Cardiac septum (tissue), 1 donor: ENCODE measurements around the gene HMGCS2. TPM values are rescaled to one million over a fixed set of nuclear protein-coding genes. Genes with fewer than 3 reads are reported as not detected.
"Not testable (repeated sequence)": the region's sequence is repeated elsewhere in the genome, so short reads cannot be mapped to it uniquely, and the experiment has no call there.

Experiments
- DNase-seq: peaks from one replicate; pipeline ENCODE4 v3.0.0-alpha.2; 2020; ENCODE audit warnings: low spot score
- intact Hi-C: fragments of 100-400 bp; cut with DNase I; formaldehyde crosslinking; loops from one replicate; pipeline ENCODE4 v1.14.0; 2022
- total RNA-seq: library from RNA; stranded (reverse); fragmentation: NEBNext Ultra II Directional; extraction: Animal tissue kit (Norgen Biotek cat#: 25700); gene quantifications from one replicate; pipeline ENCODE4 v1.2.1, GENCODE V29; 2021
- donor health status: DM: no; HTN: no; CAD: no.

Gene HMGCS2
- total RNA-seq, 1 donor from 2014 or later: 0.38 TPM

GRCh38 chr1:119712342-119713038, 56.2 kb downstream of the HMGCS2 start:
- intact Hi-C loops: no loop called here
- DNase-seq: no peak

GRCh38 chr1:119711804-119712341, 56.8 kb downstream of the HMGCS2 start, which contains the start of gene PHGDH:
PHGDH (plus strand) TSS chr1:119711934; CDS start chr1:119712023, 89 bp downstream.
- DNase-seq: no peak
- intact Hi-C loops: no loop called here

- intact Hi-C loops, DNase-seq: not testable (repeated sequence)
Measured at GRCh38 chr1:119711356-119711803, 57.3 kb downstream of the HMGCS2 start.

- DNase-seq, intact Hi-C loops: not testable (repeated sequence)
Measured at GRCh38 chr1:119706599-119706998, 62.1 kb downstream of the HMGCS2 start.

DNA sequence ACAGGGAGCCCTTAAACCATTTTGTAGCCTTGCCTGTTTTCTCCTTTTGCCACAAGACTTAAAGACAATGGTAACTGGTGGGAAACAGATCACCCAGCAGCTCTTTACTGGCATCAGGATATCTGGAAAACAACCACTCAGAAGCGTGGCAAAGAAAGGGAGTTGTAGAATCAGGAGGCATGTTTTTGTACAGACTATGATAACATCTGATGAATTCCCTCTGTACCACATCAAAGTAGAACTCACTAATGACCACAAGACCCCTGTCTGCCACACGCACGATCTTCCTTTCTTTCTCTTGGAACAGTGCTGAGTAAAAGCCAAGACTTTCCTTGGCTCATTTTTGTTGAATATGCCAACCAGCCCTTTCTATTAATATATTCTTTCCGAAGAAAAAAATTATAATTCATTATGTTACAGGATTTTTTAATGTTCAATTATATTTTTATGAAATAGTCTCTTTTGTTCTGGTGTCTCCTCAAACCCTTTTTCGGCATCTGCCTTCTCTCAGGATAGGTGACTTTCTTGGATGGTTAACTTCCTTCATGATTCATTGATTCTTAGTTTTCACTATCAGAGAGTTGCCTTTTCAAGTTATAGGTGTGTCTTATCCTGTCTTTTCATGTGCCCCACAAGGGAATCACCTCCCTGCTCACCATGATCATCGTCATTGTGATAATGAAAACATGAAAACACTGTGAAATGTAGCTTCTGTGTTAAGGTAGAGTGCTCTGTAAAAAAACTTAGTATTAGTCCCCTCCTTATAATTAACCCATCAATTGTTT, 64.8 kb downstream of the HMGCS2 start:
- intact Hi-C loops: no loop called here
- DNase-seq: no peak

DNA sequence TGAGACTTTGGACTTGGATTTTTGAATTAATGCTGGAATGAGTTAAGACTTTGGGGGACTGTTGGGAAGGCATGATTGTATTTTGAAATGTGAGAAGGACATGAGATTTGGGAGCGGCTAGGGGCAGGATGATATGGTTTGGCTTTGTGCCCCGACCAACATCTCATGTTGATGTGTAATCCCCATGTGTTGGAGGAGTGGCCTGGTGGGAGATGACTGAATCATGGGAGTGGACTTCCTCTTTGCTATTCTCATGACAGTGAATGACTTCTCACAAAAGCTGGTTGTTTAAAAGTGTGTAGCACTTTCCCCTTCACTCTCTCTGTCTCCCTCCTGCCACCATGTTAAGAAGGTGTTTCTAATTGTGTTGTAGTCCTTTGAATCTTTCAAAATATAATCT, 66.3 kb downstream of the HMGCS2 start:
- intact Hi-C loops: no loop called here
- no peak for DNase-seq

GRCh38 chr1:119701659-119702058, 67.0 kb downstream of the HMGCS2 start:
- intact Hi-C loops: no loop called here
- no peak for DNase-seq

DNA sequence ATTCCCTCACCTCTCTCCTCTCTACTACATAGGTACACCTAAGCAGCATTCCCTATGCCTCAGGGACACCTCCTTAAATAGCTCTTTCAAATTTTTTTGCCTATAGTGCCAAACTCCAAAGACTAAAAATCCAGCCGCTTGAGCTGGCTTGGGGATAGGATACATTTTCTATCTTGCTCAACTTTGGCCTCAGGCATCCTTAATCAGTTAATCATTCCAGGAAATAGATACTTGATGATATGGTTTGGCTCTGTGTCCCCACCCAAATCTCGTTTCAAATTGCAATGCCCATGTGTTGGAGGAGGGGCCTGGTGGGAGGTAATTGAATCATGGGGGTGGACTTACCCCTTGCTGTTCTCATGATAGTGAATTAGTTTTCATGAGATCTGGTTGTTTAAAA, 68.4 kb downstream of the HMGCS2 start:
- intact Hi-C loops: no loop called here
- no peak for DNase-seq

Other genes starting within 250 kb of the HMGCS2 start
- 15.1 TPM for gene ZNF697, start 120.6 kb downstream of the HMGCS2 start, total RNA-seq
- gene PHGDH, start 57.0 kb downstream of the HMGCS2 start, total RNA-seq: 7.4 TPM
- not detected for gene REG4, start 42.6 kb upstream of the HMGCS2 start, total RNA-seq
- gene ADAM30, start 127.6 kb upstream of the HMGCS2 start, total RNA-seq: 0.11 TPM